Breast epithelium (tissue), 4 donors: Measurements from ENCODE around the gene TP53INP2. TPM values are rescaled to one million over a fixed set of nuclear protein-coding genes. Genes with fewer than 3 reads are reported as not detected.
"Not testable (repeated sequence)": the region's sequence is repeated elsewhere in the genome, so short reads cannot be mapped to it uniquely, and the experiment has no call there.

Experiments
- DNase-seq, 2 donors: peaks; one replicate each; pipeline ENCODE4 v3.0.0-alpha.2; 2019; ENCODE audit warnings: low spot score in 2 of 2
- H3K27ac ChIP-seq, 2 donors: fragments of 200-600 bp; sonication (generic) in 1 of 2; one replicate each; pipeline ENCODE4 v1.5.1; 2016 to 2019; ENCODE audit warnings: mild to moderate bottlenecking in 1 of 2
- H3K27me3 ChIP-seq, 2 donors: fragments of 200-600 bp; sonication (generic) in 1 of 2; one replicate each; pipeline versions ENCODE4 v1.5.1 to v1.6.0; 2017 to 2019; ENCODE audit warnings: control low read depth in 1 of 2, mild to moderate bottlenecking in 1 of 2
- H3K36me3 ChIP-seq: fragments of 200-600 bp; one replicate; pipeline ENCODE4 v1.5.1; 2019
- H3K4me1 ChIP-seq, 2 donors: fragments of 200-600 bp; sonication (generic); one replicate each; pipeline ENCODE4 v1.5.1; 2016 to 2019; ENCODE audit warnings: control low read depth in 1 of 2
- H3K4me3 ChIP-seq, 3 donors: fragments of 200-600 bp; sonication (generic); 1 replicate in 2 of 3; 2 replicates in 1 of 3; pipeline ENCODE4 v1.5.1; 2016 to 2019; ENCODE audit warnings: mild to moderate bottlenecking in 3 of 3, moderate library complexity in 2 of 3
- H3K9me3 ChIP-seq, 2 donors: fragments of 200-600 bp; sonication (generic) in 1 of 2; one replicate each; pipeline ENCODE4 v1.5.1; 2016 to 2019; ENCODE audit warnings: control low read depth in 1 of 2
- POLR2A ChIP-seq: fragments of 450-650 bp; IDR thresholded peaks from one replicate; pipeline ENCODE4 v1.6.1; 2016; ENCODE audit warnings: antibody characterized with exemption, mild to moderate bottlenecking, moderate library complexity
- POLR2AphosphoS5 ChIP-seq, 3 donors: sonication (generic); formaldehyde crosslinking; IDR thresholded peaks; one replicate each; pipeline ENCODE4 v1.6.1; 2017; ENCODE audit warnings: antibody characterized with exemption in 3 of 3
- intact Hi-C: fragments of 100-400 bp; cut with DNase I; formaldehyde crosslinking; loops from one replicate; pipeline ENCODE4 v1.15.1; 2023; ENCODE audit warnings: low total_unique reads
- total RNA-seq, 3 donors: library from RNA; depleted of rRNA; stranded (reverse); fragments of >200 nt; gene quantifications; one replicate each; pipeline ENCODE4 v1.1.0, GENCODE V29; 2016
- TF ChIP-seq, protein P1 (sequence below), 3 donors: fragments of 450-650 bp; IDR thresholded peaks; one replicate each; pipeline ENCODE4 v1.5.1; 2016 to 2017; ENCODE audit warnings: antibody characterized with exemption in 3 of 3, mild to moderate bottlenecking in 3 of 3, moderate library complexity in 3 of 3

TP53INP2 gene
- total RNA-seq, 3 donors from 2014 or later: 4.7 to 8.0 (median 4.9) TPM

DNA sequence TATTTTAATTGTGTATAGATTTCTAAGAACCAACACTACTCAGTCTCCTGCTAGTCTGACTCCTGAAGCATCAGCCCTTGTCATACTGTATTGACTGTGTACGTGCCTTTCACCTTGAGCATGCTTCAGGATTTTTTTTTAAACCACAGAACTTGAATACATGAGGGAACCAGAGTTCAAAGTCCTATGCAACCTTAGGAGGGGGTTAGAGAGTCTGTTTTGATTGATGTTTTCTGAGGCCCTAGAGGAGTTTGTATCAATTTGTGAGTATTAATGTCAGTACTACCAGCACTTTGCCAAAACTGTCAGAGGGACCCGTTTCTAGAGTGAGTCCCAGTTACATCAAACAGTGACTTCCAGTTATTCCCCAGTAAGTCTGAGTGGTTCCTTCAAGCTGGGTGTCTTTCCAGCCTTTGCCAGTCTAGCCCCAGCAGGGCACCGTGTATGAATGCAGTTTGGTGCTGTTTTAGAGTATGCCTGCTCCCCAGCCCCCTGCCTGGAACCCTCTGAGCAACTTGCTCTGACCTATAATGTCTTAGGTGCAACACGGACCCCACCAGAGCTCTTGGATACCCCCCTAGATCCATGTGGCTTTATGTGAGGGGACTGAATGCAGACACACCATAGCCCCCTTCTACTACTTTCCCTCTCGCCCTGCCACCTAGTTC lies 8.5 kb downstream of the TP53INP2 start:
- intact Hi-C loops: no loop called here
- TF ChIP-seq, protein P1, sequence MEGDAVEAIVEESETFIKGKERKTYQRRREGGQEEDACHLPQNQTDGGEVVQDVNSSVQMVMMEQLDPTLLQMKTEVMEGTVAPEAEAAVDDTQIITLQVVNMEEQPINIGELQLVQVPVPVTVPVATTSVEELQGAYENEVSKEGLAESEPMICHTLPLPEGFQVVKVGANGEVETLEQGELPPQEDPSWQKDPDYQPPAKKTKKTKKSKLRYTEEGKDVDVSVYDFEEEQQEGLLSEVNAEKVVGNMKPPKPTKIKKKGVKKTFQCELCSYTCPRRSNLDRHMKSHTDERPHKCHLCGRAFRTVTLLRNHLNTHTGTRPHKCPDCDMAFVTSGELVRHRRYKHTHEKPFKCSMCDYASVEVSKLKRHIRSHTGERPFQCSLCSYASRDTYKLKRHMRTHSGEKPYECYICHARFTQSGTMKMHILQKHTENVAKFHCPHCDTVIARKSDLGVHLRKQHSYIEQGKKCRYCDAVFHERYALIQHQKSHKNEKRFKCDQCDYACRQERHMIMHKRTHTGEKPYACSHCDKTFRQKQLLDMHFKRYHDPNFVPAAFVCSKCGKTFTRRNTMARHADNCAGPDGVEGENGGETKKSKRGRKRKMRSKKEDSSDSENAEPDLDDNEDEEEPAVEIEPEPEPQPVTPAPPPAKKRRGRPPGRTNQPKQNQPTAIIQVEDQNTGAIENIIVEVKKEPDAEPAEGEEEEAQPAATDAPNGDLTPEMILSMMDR (IDR thresholded peaks at IDR 0.05): no peak
- no peak for TF ChIP-seq POLR2AphosphoS5 (IDR thresholded peaks at IDR 0.05)
- no peak for TF ChIP-seq POLR2A
- Histone ChIP-seq H3K36me3 (peaks cover 5% of the 10 kb centered on the region), H3K4me3 (no peak overlapping the region), H3K27ac (no peak overlapping the region), H3K27me3 (no peaks in the 10 kb centered on the region), H3K9me3 (no peaks in the 10 kb centered on the region), H3K4me1 (no peaks in the 10 kb centered on the region)
- no peak for DNase-seq

DNA sequence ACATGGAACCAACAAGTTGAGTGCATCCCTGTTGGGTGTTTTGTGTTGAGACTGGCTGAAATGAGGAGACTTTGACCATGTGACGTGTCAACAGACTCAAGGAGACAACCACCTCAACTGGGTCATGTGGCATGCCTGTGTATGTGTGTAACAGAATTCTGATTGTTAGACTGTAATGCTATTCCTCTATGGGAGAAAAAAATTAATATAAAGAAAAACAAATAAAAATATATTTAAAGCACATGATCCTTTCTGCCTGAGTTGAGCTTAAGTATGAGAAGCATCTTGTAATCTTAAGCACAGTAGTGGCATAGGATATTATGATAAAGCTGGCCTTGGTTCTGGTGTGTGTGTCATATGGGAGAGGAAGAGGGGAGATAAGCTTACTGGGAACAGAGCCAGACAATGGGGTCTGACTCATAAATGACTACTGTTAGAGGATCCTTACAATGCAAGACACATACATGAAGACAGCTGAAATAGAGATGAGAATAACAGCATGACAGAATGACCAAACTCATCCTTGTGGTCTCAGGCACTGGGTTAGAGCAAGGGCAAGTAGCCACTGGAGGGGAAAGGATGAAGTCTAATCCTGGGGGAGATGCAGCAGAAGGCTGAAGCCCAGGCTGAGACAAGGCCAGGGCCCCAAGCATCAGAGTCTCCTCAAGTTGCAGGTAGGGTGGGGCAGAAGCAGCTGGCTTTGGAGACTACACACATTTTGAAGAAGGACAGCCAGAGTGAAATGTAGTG lies 9.2 kb downstream of the TP53INP2 start:
- Histone ChIP-seq H3K4me1 (no peaks in the 10 kb centered on the region), H3K27ac (no peak overlapping the region), H3K36me3 (peaks cover 5% of the 10 kb centered on the region), H3K4me3 (no peak overlapping the region), H3K27me3 (no peaks in the 10 kb centered on the region), H3K9me3 (no peaks in the 10 kb centered on the region)
- intact Hi-C loops: no loop called here
- DNase-seq: no peak
- no peak for TF ChIP-seq POLR2A
- no peak for TF ChIP-seq POLR2AphosphoS5 (IDR thresholded peaks at IDR 0.05)
- TF ChIP-seq, protein P1 (IDR thresholded peaks at IDR 0.05): no peak

DNA sequence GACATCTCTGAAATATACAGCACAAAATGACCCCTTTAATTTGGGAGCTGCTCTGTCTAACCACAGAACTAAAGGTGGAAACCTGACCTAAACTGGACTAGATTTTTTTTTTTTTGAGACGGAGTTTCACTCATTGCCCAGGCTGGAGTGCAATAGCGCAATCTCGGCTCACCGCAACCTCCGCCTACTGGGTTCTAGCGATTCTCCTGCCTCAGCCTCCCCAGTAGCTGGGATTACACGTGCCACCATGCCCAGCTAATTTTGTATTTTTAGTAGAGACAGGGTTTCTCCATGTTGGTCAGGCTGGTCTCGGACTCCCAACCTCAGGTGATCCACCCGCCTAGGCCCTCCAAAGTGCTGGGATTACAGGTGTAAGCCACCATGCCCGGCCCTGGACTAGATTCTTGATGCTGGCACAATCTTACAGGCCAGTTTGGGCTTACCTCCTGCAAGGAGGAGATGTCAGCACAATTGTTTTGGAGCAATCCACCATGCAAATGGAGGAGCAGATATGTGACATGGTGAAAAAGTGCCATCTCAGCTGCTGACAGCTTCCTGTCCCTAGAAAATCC lies 9.9 kb downstream of the TP53INP2 start:
- intact Hi-C loops, H3K4me3 ChIP-seq, H3K4me1 ChIP-seq, H3K9me3 ChIP-seq, H3K27ac ChIP-seq, DNase-seq, H3K36me3 ChIP-seq, H3K27me3 ChIP-seq: not testable (repeated sequence)

DNA sequence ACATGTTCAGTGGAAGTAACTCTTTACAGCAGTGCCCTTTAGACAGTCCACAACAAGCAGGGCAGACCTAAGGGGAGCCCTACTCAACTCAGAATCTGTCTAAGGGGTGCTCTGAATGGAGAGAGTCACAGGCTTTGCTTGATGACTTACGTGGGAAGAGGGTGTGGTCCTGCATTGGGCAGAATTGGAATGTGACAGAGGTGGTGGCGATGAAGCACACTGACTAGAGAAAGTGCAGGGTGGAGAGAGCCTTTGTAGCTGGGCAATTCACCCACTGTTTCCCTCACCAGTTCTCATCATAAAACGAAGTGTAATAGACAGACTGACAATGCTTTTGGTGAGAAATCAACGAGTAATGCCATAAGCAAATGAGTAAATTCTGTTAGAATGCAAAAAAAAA lies 11.2 kb downstream of the TP53INP2 start:
- Histone ChIP-seq H3K4me1 (no peaks in the 10 kb centered on the region), H3K27me3 (no peaks in the 10 kb centered on the region), H3K4me3 (no peak overlapping the region), H3K27ac (no peak overlapping the region), H3K9me3 (no peaks in the 10 kb centered on the region), H3K36me3 (peaks cover 5% of the 10 kb centered on the region)
- intact Hi-C loops: no loop called here
- TF ChIP-seq POLR2AphosphoS5 (IDR thresholded peaks at IDR 0.05): no peak
- no peak for TF ChIP-seq POLR2A
- TF ChIP-seq, protein P1 (IDR thresholded peaks at IDR 0.05): no peak
- no peak for DNase-seq

DNA sequence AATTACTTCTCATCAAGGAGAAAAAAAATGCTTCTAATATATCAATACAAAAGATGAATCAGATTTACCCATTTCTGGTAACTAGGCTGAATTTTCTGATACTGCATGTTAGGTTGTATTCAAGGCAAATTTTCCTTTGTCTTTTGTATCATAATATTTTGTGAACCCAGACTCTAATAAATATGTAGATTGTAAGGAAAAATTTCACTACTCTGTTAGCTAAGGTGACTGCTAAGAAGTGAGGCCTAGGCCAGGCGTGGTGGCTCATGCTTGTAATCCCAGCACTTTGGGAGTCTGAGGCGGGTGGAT lies 12.7 kb downstream of the TP53INP2 start:
- Histone ChIP-seq H3K27ac (no peak overlapping the region), H3K9me3 (no peaks in the 10 kb centered on the region), H3K4me1 (no peaks in the 10 kb centered on the region), H3K27me3 (no peaks in the 10 kb centered on the region), H3K4me3 (no peak overlapping the region), H3K36me3 (peaks cover 5% of the 10 kb centered on the region)
- intact Hi-C loops: no loop called here
- DNase-seq: no peak
- TF ChIP-seq POLR2AphosphoS5 (IDR thresholded peaks at IDR 0.05) (no peak), POLR2A (no peak)
- TF ChIP-seq, protein P1 (IDR thresholded peaks at IDR 0.05): no peak
